HepG2 (cell line): ENCODE results near the gene LRR1. TPM values are rescaled to one million over a fixed set of nuclear protein-coding genes. Genes with fewer than 3 reads are reported as not detected.

Experiments
- AGO1 ChIP-seq: fragments of 200-400 bp; formaldehyde crosslinking; IDR thresholded peaks from 2 replicates; pipeline ENCODE4 v1.6.1; 2017; ENCODE audit warnings: mild to moderate bottlenecking, low read depth, low read length, moderate library complexity; ENCODE audit not compliant: poor library complexity, severe bottlenecking
- ATRX ChIP-seq: sonication (generic); formaldehyde crosslinking; IDR thresholded peaks from 2 replicates; pipeline ENCODE4 v1.4.0; 2020; ENCODE audit warnings: missing genetic modification reagents, borderline replicate concordance
- DNMT3B ChIP-seq: conservative IDR thresholded peaks from 2 replicates; pipeline ENCODE4 v1.6.1; 2016; ENCODE audit warnings: missing biosample characterization, control low read depth
- GTF2F1 ChIP-seq: fragments of 150-350 bp; IDR thresholded peaks from 2 replicates; pipeline ENCODE4 v1.6.1; 2014; ENCODE audit warnings: low read length
- HMG20B ChIP-seq: conservative IDR thresholded peaks from 2 replicates; pipeline ENCODE4 v1.6.1; 2016; ENCODE audit warnings: missing genetic modification reagents, missing compliant biosample characterization
- KAT2B ChIP-seq: fragments of 150-350 bp; IDR thresholded peaks from 2 replicates; pipeline ENCODE4 v1.6.1; 2014; ENCODE audit warnings: low read depth, low read length, borderline replicate concordance
- MED8 ChIP-seq: sonication (generic); formaldehyde crosslinking; IDR thresholded peaks from 2 replicates; pipeline ENCODE4 v1.8.1; 2023; ENCODE audit warnings: mild to moderate bottlenecking, missing genetic modification reagents; ENCODE audit not compliant: insufficient replicate concordance
- NCOR1 ChIP-seq: fragments of 200-600 bp; sonication (generic); IDR thresholded peaks from 2 replicates; pipeline ENCODE4 v1.7.0; 2017; ENCODE audit warnings: antibody characterized with exemption, low read length, borderline replicate concordance
- PBX3 ChIP-seq: sonication (generic); formaldehyde crosslinking; IDR thresholded peaks from 2 replicates; pipeline ENCODE4 v1.8.1; 2023; ENCODE audit warnings: missing genetic modification reagents, inconsistent platforms, borderline replicate concordance
- SMYD3 ChIP-seq: sonication (generic); formaldehyde crosslinking; IDR thresholded peaks from 2 replicates; pipeline ENCODE4 v1.8.1; 2023; ENCODE audit warnings: mild to moderate bottlenecking, missing genetic modification reagents
- SSRP1 ChIP-seq: IDR thresholded peaks from 2 replicates; pipeline ENCODE4 v1.6.1; 2016; ENCODE audit warnings: control low read depth
- TAF1 ChIP-seq: sonication (generic); formaldehyde crosslinking; IDR thresholded peaks from 2 replicates; pipeline ENCODE4 v1.4.0; 2020; ENCODE audit warnings: missing genetic modification reagents
- XRCC5 ChIP-seq: fragments of 200-400 bp; formaldehyde crosslinking; optimal IDR thresholded peaks from 2 replicates; pipeline ENCODE3; 2017; ENCODE audit warnings: mild to moderate bottlenecking, low read length
- ZFP36 ChIP-seq: fragments of 150-350 bp; IDR thresholded peaks from 2 replicates; pipeline ENCODE4 v1.6.1; 2018; ENCODE audit warnings: borderline replicate concordance, low read length, low read depth; ENCODE audit not compliant: partially characterized antibody
- ZKSCAN5 ChIP-seq: sonication (generic); formaldehyde crosslinking; IDR thresholded peaks from 2 replicates; pipeline ENCODE4 v1.5.1; 2020; ENCODE audit warnings: mild to moderate bottlenecking, missing genetic modification reagents
- ZNF407 ChIP-seq: sonication (generic); formaldehyde crosslinking; IDR thresholded peaks from one replicate; pipeline ENCODE4 v1.5.1; 2020; ENCODE audit warnings: mild to moderate bottlenecking, missing genetic modification reagents; ENCODE audit errors: not compliant biosample characterization
- ZNF484 ChIP-seq: sonication (generic); formaldehyde crosslinking; IDR thresholded peaks from 2 replicates; pipeline ENCODE4 v1.5.1; 2020; ENCODE audit warnings: mild to moderate bottlenecking, low read depth, missing genetic modification reagents, borderline replicate concordance
- ZNF547 ChIP-seq: sonication (generic); formaldehyde crosslinking; IDR thresholded peaks from 2 replicates; pipeline ENCODE4 v1.5.1; 2020; ENCODE audit warnings: mild to moderate bottlenecking, missing genetic modification reagents
- ZNF563 ChIP-seq: sonication (generic); formaldehyde crosslinking; IDR thresholded peaks from 2 replicates; pipeline ENCODE4 v1.8.0; 2022; ENCODE audit warnings: mild to moderate bottlenecking, moderate library complexity, missing genetic modification reagents
- ZNF746 ChIP-seq: sonication (generic); formaldehyde crosslinking; IDR thresholded peaks from 2 replicates; pipeline ENCODE4 v1.8.0; 2022; ENCODE audit warnings: mild to moderate bottlenecking, missing genetic modification reagents
- ZNF775 ChIP-seq: sonication (generic); formaldehyde crosslinking; IDR thresholded peaks from 2 replicates; pipeline ENCODE4 v1.4.0; 2020; ENCODE audit warnings: missing genetic modification reagents, mild to moderate bottlenecking, moderate library complexity, borderline replicate concordance
- polyA plus RNA-seq, 8 experiments: library from polyadenylated mRNA; depleted of rRNA in 3 of 8; stranded (reverse) in 7 of 8; unstranded in 1 of 8; fragments of >200 nt; fragmentation: Illumina TruSeq in 4 of 8; extraction: Trizol in 4 of 8; gene quantifications; 2 replicates each; pipeline versions ENCODE4 v1.2.1 to v1.2.3, GENCODE V29; 2011 to 2016; ENCODE audit warnings: low read depth in 4 of 8, missing spikeins in 1 of 8, mixed read lengths in 1 of 8; ENCODE audit not compliant: insufficient read depth in 1 of 8
- total RNA-seq, 5 experiments: library from RNA; depleted of rRNA; stranded (reverse); fragments of >200 nt; fragmentation: Illumina TruSeq; extraction: Trizol; gene quantifications; 2 replicates each; pipeline ENCODE4 v1.2.3, GENCODE V29; 2016; ENCODE audit warnings: low read depth in 1 of 5

LRR1 gene
- total and polyA plus RNA-seq, 2 of the 13 experiments (the other 11 are each of a cell fraction or from before 2014, with no cell fraction given), result 7.0 to 36.2 TPM

GRCh38 chr14:49633640-49634546 is 35.2 kb downstream of the LRR1 start (continued):
- TF ChIP-seq MED8 (CRISPR knock-in tag) (peak; percentile 84), TAF1 (peak; percentile 67), NCOR1 (no peak), AGO1 (peak; percentile 75), ZKSCAN5 (peak; percentile 58; the same call in 1 of the 2 replicates), HMG20B (CRISPR knock-in tag) (peak; percentile 80; the same call in 1 of the 2 replicates), ZNF407 (no peak), GTF2F1 (no peak), ATRX (CRISPR knock-in tag) (no peak), ZNF775 (no peak), SSRP1 (CRISPR knock-in tag) (peak; percentile 86; the same call in 1 of the 2 replicates), XRCC5 (peak; percentile 66), ZNF563 (CRISPR knock-in tag) (peak; percentile 49), ZNF746 (CRISPR knock-in tag) (peak; percentile 95), SMYD3 (no peak), ZNF484 (CRISPR knock-in tag) (no peak), DNMT3B (CRISPR knock-in tag) (peak; percentile 55; the same call in 1 of the 2 replicates), ZFP36 (no peak), PBX3 (no peak), ZNF547 (CRISPR knock-in tag) (peak; percentile 90), KAT2B (no peak)
